Testis (tissue), 2 donors: ENCODE data around the gene STXBP2.

Experiments used
- CTCF ChIP-seq, 3 experiments: fragments of 450-650 bp in 2 of 3; fragments of 200-600 bp in 1 of 3; sonication (generic) in 1 of 3; IDR thresholded peaks; one replicate each; pipeline ENCODE4 v1.5.1; 2016 to 2019; ENCODE audit warnings: antibody characterized with exemption in 3 of 3, mild to moderate bottlenecking in 2 of 3, moderate library complexity in 1 of 3
- POLR2A ChIP-seq: fragments of 450-650 bp; IDR thresholded peaks from one replicate; pipeline ENCODE4 v1.6.1; 2017; ENCODE audit warnings: antibody characterized with exemption, mild to moderate bottlenecking, moderate library complexity

- no peak for TF ChIP-seq POLR2A
- TF ChIP-seq CTCF (IDR thresholded peaks at IDR 0.05) = no peak
Measured at GRCh38 chr19:7690779-7691258, 53.9 kb downstream of the STXBP2 start.
